IMR-90 (cell line): ENCODE measurements around the gene TSPAN8.

ENCODE experiments used
- MAFK ChIP-seq: IDR thresholded peaks from 2 replicates; pipeline ENCODE4 v1.6.1; 2012; ENCODE audit warnings: low read depth, low read length, improper control_type of control experiment
- MAZ ChIP-seq: IDR thresholded peaks from 2 replicates; pipeline ENCODE4 v1.6.1; 2012; ENCODE audit warnings: low read depth, mild to moderate bottlenecking, low read length, improper control_type of control experiment, moderate library complexity, borderline replicate concordance
- MXI1 ChIP-seq: IDR thresholded peaks from 2 replicates; pipeline ENCODE4 v1.6.1; 2012; ENCODE audit warnings: low read depth, mild to moderate bottlenecking, low read length, moderate library complexity, borderline replicate concordance
- POLR2A ChIP-seq: IDR thresholded peaks from 2 replicates; pipeline ENCODE4 v1.6.1; 2012; ENCODE audit warnings: mild to moderate bottlenecking, low read depth, low read length
- RAD21 ChIP-seq: IDR thresholded peaks from 2 replicates; pipeline ENCODE4 v1.6.1; 2012; ENCODE audit warnings: low read length, improper control_type of control experiment
- SMC3 ChIP-seq: fragments of 150-350 bp; IDR thresholded peaks from 2 replicates; pipeline ENCODE4 v1.6.1; 2016; ENCODE audit warnings: low read depth, mild to moderate bottlenecking, antibody characterized with exemption, low read length, moderate library complexity
- TF ChIP-seq, protein P1 (sequence below): conservative IDR thresholded peaks from 2 replicates; pipeline ENCODE4 v1.5.1; 2012; ENCODE audit warnings: mild to moderate bottlenecking, low read depth, low read length, improper control_type of control experiment

GRCh38 chr12:71197460-71197859 lies 39.7 kb upstream of the TSPAN8 start:
- no peak for TF ChIP-seq RAD21
- TF ChIP-seq POLR2A: no peak
- TF ChIP-seq, protein P1, sequence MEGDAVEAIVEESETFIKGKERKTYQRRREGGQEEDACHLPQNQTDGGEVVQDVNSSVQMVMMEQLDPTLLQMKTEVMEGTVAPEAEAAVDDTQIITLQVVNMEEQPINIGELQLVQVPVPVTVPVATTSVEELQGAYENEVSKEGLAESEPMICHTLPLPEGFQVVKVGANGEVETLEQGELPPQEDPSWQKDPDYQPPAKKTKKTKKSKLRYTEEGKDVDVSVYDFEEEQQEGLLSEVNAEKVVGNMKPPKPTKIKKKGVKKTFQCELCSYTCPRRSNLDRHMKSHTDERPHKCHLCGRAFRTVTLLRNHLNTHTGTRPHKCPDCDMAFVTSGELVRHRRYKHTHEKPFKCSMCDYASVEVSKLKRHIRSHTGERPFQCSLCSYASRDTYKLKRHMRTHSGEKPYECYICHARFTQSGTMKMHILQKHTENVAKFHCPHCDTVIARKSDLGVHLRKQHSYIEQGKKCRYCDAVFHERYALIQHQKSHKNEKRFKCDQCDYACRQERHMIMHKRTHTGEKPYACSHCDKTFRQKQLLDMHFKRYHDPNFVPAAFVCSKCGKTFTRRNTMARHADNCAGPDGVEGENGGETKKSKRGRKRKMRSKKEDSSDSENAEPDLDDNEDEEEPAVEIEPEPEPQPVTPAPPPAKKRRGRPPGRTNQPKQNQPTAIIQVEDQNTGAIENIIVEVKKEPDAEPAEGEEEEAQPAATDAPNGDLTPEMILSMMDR: no peak
- TF ChIP-seq MXI1: no peak
- TF ChIP-seq MAZ: no peak
- no peak for TF ChIP-seq SMC3
- TF ChIP-seq MAFK: no peak
